OCI-LY1 (cell line): ENCODE results near the gene ROBO1.

Experiments used
- H2AFZ ChIP-seq: fragments of 200-600 bp; sonication (generic), shearing (Covaris generic); 2 replicates; pipeline ENCODE4 v1.6.0; 2014; ENCODE audit warnings: antibody characterized with exemption, mild to moderate bottlenecking, low read length
- H3F3A ChIP-seq: fragments of 200-600 bp; sonication (generic), shearing (Covaris generic); 2 replicates; pipeline ENCODE4 v1.6.0; 2014; ENCODE audit warnings: mild to moderate bottlenecking, antibody characterized with exemption, low read length, moderate library complexity; ENCODE audit not compliant: insufficient read depth
- H3K27ac ChIP-seq: fragments of 200-600 bp; sonication (generic); 2 replicates; pipeline ENCODE4 v1.5.1; 2014; ENCODE audit warnings: low read length, mixed run types, mild to moderate bottlenecking, low read depth; ENCODE audit not compliant: poor library complexity, severe bottlenecking
- H3K27me3 ChIP-seq: fragments of 200-600 bp; sonication (generic); 2 replicates; pipeline ENCODE4 v1.6.0; 2014; ENCODE audit warnings: antibody characterized with exemption, mild to moderate bottlenecking, low read length, moderate library complexity; ENCODE audit not compliant: insufficient read depth
- H3K36me3 ChIP-seq: fragments of 200-600 bp; sonication (generic); 2 replicates; pipeline ENCODE4 v1.6.1; 2014; ENCODE audit warnings: mild to moderate bottlenecking, antibody characterized with exemption, low read length, moderate library complexity, mixed read lengths; ENCODE audit not compliant: insufficient read depth
- H3K4me1 ChIP-seq: fragments of 200-600 bp; sonication (generic); 2 replicates; pipeline ENCODE4 v1.5.1; 2014; ENCODE audit warnings: mild to moderate bottlenecking, low read length, moderate library complexity; ENCODE audit not compliant: insufficient read depth, severe bottlenecking
- H3K4me2 ChIP-seq: fragments of 200-600 bp; sonication (generic), shearing (Covaris generic); 2 replicates; pipeline ENCODE4 v1.6.1; 2014; ENCODE audit warnings: low read length
- H3K4me3 ChIP-seq: fragments of 200-600 bp; sonication (generic); 2 replicates; pipeline ENCODE4 v1.5.1; 2014; ENCODE audit warnings: low read length, low read depth, mild to moderate bottlenecking, mixed read lengths; ENCODE audit not compliant: poor library complexity, severe bottlenecking
- H3K79me2 ChIP-seq: fragments of 200-600 bp; shearing (Covaris generic); 2 replicates; pipeline ENCODE4 v1.6.1; 2016; ENCODE audit warnings: mixed run types, low read length, mixed read lengths; ENCODE audit not compliant: insufficient read depth
- H3K9ac ChIP-seq: fragments of 200-600 bp; sonication (generic), shearing (Covaris generic); 2 replicates; pipeline ENCODE4 v1.6.1; 2014; ENCODE audit warnings: mild to moderate bottlenecking, low read length, mixed read lengths
- H3K9me2 ChIP-seq: fragments of 200-600 bp; sonication (generic), shearing (Covaris generic); 2 replicates; pipeline ENCODE4 v1.6.1; 2014; ENCODE audit warnings: low read depth, mild to moderate bottlenecking, low read length, mixed read lengths
- H3K9me3 ChIP-seq: fragments of 200-600 bp; shearing (Covaris generic); 2 replicates; pipeline ENCODE4 v1.6.1; 2014; ENCODE audit warnings: low read length, mixed read lengths
- H4K20me1 ChIP-seq: fragments of 200-600 bp; sonication (generic), shearing (Covaris generic); 2 replicates; pipeline ENCODE4 v1.6.0; 2016; ENCODE audit warnings: mild to moderate bottlenecking, low read length; ENCODE audit not compliant: insufficient read depth
- EZH2 ChIP-seq: fragments of 200-600 bp; sonication (generic), shearing (Covaris generic); IDR thresholded peaks from 2 replicates; pipeline ENCODE4 v1.8.0; 2017; ENCODE audit warnings: borderline replicate concordance, mixed run types, mild to moderate bottlenecking, antibody characterized with exemption, low read length, moderate library complexity, mixed read lengths
- TF ChIP-seq, protein P1 (sequence below): fragments of 200-600 bp; sonication (generic), shearing (Covaris generic); IDR thresholded peaks from 2 replicates; pipeline ENCODE4 v1.5.1; 2017; ENCODE audit warnings: mild to moderate bottlenecking, antibody characterized with exemption, low read length, moderate library complexity, mixed read lengths

Gene ROBO1

GRCh38 chr3:78879295-78879860, 888.4 kb downstream of the ROBO1 start:
- no peaks in the 10 kb centered on the region for H3K9me3 ChIP-seq
- H3K36me3 ChIP-seq = no peaks in the 10 kb centered on the region
- no peaks in the 10 kb centered on the region for H4K20me1 ChIP-seq
- H3F3A ChIP-seq = no peaks in the 10 kb centered on the region
- no peaks in the 10 kb centered on the region for H3K9me2 ChIP-seq
- no peak overlapping the region for H3K4me2 ChIP-seq
- H2AFZ ChIP-seq = no peak overlapping the region
- no peak overlapping the region for H3K4me3 ChIP-seq
- H3K27ac ChIP-seq = no peak overlapping the region
- H3K79me2 ChIP-seq = no peaks in the 10 kb centered on the region
- no peaks in the 10 kb centered on the region for H3K27me3 ChIP-seq
- H3K4me1 ChIP-seq = no peaks in the 10 kb centered on the region
- H3K9ac ChIP-seq = no peak overlapping the region
- TF ChIP-seq, protein P1, sequence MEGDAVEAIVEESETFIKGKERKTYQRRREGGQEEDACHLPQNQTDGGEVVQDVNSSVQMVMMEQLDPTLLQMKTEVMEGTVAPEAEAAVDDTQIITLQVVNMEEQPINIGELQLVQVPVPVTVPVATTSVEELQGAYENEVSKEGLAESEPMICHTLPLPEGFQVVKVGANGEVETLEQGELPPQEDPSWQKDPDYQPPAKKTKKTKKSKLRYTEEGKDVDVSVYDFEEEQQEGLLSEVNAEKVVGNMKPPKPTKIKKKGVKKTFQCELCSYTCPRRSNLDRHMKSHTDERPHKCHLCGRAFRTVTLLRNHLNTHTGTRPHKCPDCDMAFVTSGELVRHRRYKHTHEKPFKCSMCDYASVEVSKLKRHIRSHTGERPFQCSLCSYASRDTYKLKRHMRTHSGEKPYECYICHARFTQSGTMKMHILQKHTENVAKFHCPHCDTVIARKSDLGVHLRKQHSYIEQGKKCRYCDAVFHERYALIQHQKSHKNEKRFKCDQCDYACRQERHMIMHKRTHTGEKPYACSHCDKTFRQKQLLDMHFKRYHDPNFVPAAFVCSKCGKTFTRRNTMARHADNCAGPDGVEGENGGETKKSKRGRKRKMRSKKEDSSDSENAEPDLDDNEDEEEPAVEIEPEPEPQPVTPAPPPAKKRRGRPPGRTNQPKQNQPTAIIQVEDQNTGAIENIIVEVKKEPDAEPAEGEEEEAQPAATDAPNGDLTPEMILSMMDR = no peak
- no peak for TF ChIP-seq EZH2

GRCh38 chr3:78878789-78879188, 889.0 kb downstream of the ROBO1 start:
- Histone ChIP-seq H3K79me2 (no peaks in the 10 kb centered on the region), H3K36me3 (no peaks in the 10 kb centered on the region), H3K9me3 (no peaks in the 10 kb centered on the region), H4K20me1 (no peaks in the 10 kb centered on the region), H3K27ac (no peak overlapping the region), H3K9me2 (no peaks in the 10 kb centered on the region), H3K4me1 (no peaks in the 10 kb centered on the region), H2AFZ (no peak overlapping the region), H3K27me3 (no peaks in the 10 kb centered on the region), H3F3A (no peaks in the 10 kb centered on the region), H3K4me3 (no peak overlapping the region), H3K4me2 (no peak overlapping the region), H3K9ac (no peak overlapping the region)
- TF ChIP-seq, protein P1 = no peak
- no peak for TF ChIP-seq EZH2

DNA sequence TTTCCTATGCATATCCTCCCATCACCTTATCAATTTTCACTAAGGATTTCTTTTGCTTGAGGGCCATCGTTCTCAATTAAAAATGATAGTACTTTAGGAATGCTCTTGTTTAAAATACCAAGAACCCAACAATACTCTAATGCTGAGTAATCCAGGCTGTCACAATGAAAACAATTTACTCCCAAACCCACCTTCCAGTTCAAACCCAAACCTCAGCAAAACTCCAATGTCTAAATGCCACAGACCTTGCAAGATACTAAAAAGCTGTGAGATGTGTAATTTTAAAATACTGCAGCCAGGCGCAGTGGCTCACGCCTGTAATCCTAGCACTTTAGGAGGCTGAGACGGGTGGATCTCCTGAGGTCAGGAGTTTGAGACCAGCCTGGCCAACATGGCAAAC, 889.8 kb downstream of the ROBO1 start:
- Histone ChIP-seq H3K4me3 (no peak overlapping the region), H3K9ac (no peak overlapping the region), H3K4me2 (no peak overlapping the region), H3K9me3 (no peaks in the 10 kb centered on the region), H3K79me2 (no peaks in the 10 kb centered on the region), H3K36me3 (no peaks in the 10 kb centered on the region), H3K9me2 (no peaks in the 10 kb centered on the region), H3K4me1 (no peaks in the 10 kb centered on the region), H4K20me1 (no peaks in the 10 kb centered on the region), H3K27ac (no peak overlapping the region), H3F3A (no peaks in the 10 kb centered on the region), H3K27me3 (no peaks in the 10 kb centered on the region), H2AFZ (no peak overlapping the region)
- TF ChIP-seq, protein P1 = no peak
- TF ChIP-seq EZH2 = no peak
